Activated T-helper 2 cell treated with anti-CD3 and anti-CD28 coated beads, Interferon-gamma antibody, Interleukin-2, Interleukin-4, amounts not matched to agents 10 μg/mL and 5 μg/mL and 100 μg/mL, durations not matched to agents 14 hours and 24 hours and 36 hours (primary cell): ENCODE data around the gene CCT8. TPM values are rescaled to one million over a fixed set of nuclear protein-coding genes. Genes with fewer than 3 reads are reported as not detected.
"Not testable (repeated sequence)": the region's sequence is repeated elsewhere in the genome, so short reads cannot be mapped to it uniquely, and the experiment has no call there.

Experiments used
- DNase-seq: peaks from one replicate; pipeline ENCODE4 v3.0.0; 2021; ENCODE audit warnings: low spot score
- H3K27ac Mint-ChIP-seq: one replicate; pipeline ENCODE4 v1.8.0; 2021; ENCODE audit warnings: mixed read lengths
- H3K27me3 Mint-ChIP-seq: one replicate; pipeline ENCODE4 v1.8.0; 2021; ENCODE audit warnings: low read depth, mixed read lengths
- H3K36me3 Mint-ChIP-seq: one replicate; pipeline ENCODE4 v1.8.0; 2021; ENCODE audit warnings: low read depth, mixed read lengths
- H3K4me1 Mint-ChIP-seq: one replicate; pipeline ENCODE4 v1.8.0; 2021; ENCODE audit warnings: low read depth, mixed read lengths
- H3K4me3 Mint-ChIP-seq: one replicate; pipeline ENCODE4 v1.8.0; 2021; ENCODE audit warnings: low read depth, mild to moderate bottlenecking, moderate library complexity, mixed read lengths
- H3K9me3 Mint-ChIP-seq: one replicate; pipeline ENCODE4 v1.8.0; 2021; ENCODE audit warnings: mixed read lengths
- intact Hi-C: fragments of 100-400 bp; cut with micrococcal nuclease; formaldehyde crosslinking; loops from one replicate; pipeline ENCODE4 v1.15.1; 2023
- total RNA-seq: library from RNA; stranded (reverse); gene quantifications from 2 replicates; pipeline ENCODE4 v1.2.3, GENCODE V29; 2022

The CCT8 gene
- total RNA-seq, 1 donor from 2014 or later: 387 TPM

GRCh38 chr21:29029524-29029923 lies 43.9 kb downstream of the CCT8 start:
- intact Hi-C loops: no loop called here
- Mint-ChIP-seq H3K4me1 (peaks cover 23% of the 10 kb centered on the region), H3K27me3 (no peaks in the 10 kb centered on the region), H3K27ac (no peak overlapping the region), H3K9me3 (no peaks in the 10 kb centered on the region), H3K36me3 (peaks cover 66% of the 10 kb centered on the region), H3K4me3 (no peak overlapping the region)
- no peak for DNase-seq

GRCh38 chr21:29025328-29025713 lies 48.1 kb downstream of the CCT8 start:
- Mint-ChIP-seq H3K27ac (peak overlapping the region; percentile 99), H3K27me3 (no peaks in the 10 kb centered on the region), H3K4me1 (peaks cover 23% of the 10 kb centered on the region), H3K9me3 (no peaks in the 10 kb centered on the region), H3K36me3 (peaks cover 35% of the 10 kb centered on the region), H3K4me3 (peak overlapping the region; percentile 96)
- DNase-seq: no peak
- intact Hi-C loops: no loop called here

DNA sequence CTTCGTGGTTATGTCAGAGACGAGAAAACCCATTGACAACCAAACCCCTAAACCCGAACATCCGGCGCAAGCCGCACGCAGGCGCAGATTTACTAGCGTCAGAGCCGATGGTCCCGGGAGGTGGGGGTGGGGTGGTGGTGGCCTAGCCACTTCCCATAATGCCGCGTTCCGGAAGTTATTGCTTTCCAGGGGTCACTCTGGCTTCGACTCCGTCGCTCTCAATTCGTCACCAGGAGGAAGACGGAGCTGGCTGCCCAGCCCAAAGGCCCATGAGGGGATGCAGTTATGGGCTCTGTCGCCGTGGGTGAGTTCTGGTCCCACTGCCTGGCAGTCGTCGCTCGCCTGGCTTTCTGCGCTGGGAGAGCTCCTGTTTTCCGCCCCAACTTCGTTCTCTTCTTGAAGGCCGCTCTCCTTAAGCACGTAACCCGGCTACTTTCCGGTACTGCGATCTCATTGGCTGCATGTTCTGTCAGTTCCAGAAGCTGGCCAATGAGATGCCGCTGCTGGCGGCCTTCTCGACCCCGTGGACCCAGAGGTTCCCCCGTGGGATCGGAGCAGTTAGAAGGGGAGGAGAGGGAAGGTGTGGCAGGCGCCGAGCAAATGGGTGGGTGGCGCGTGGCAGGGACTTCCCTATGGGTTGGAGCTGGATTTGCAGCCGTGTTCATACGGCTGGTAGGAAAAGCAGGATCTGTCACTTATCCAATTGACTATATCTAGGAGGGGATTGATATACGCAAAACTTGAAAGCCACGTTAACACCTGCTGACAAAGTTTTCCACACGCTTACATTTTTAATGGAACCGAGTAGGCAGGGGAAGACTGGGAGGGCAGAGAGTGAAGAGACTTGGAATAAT lies 48.7 kb downstream of the CCT8 start, which contains the start of gene USP16:
Gene USP16, plus strand, starts transcription at position 195 of the 854 bp plus-strand sequence. CDS start 3,246 bp downstream, outside the sequence.
- intact Hi-C loops: loop anchor here (1.0 kb wide), 4 partner anchors 22 to 139 kb away; partner anchors contain the start of gene CCT8

GRCh38 chr21:29022166-29022565 lies 51.3 kb downstream of the CCT8 start:
- H3K4me3 Mint-ChIP-seq: no peak overlapping the region
- H3K9me3 Mint-ChIP-seq: no peaks in the 10 kb centered on the region
- H3K27me3 Mint-ChIP-seq: no peaks in the 10 kb centered on the region
- peaks cover 35% of the 10 kb centered on the region for H3K4me1 Mint-ChIP-seq
- intact Hi-C loops: no loop called here
- H3K36me3 Mint-ChIP-seq: peaks cover 23% of the 10 kb centered on the region
- peak overlapping the region; percentile 50 for H3K27ac Mint-ChIP-seq
- no peak for DNase-seq

More for the DNA sequence above, 48.7 kb downstream of the CCT8 start, which contains the start of gene USP16:
- H3K9me3 Mint-ChIP-seq: no peaks in the 10 kb centered on the region
- DNase-seq: peak; percentile 96
- peaks cover 28% of the 10 kb centered on the region for H3K4me1 Mint-ChIP-seq
- peak within 1 kb of the TSS; percentile 99 for H3K27ac Mint-ChIP-seq
- H3K36me3 Mint-ChIP-seq: peaks cover 28% of the 10 kb centered on the region
- no peaks in the 10 kb centered on the region for H3K27me3 Mint-ChIP-seq
- H3K4me3 Mint-ChIP-seq: peak within 1 kb of the TSS; percentile 96

- intact Hi-C loops: loop anchor here (1.0 kb wide), 1 partner anchor 25 kb away; no protein-coding TSS in a partner anchor
- H3K9me3 Mint-ChIP-seq: no peaks in the 10 kb centered on the region
- no peaks in the 10 kb centered on the region for H3K27me3 Mint-ChIP-seq
- no peak for DNase-seq
- H3K4me1 Mint-ChIP-seq: peaks cover 19% of the 10 kb centered on the region
- H3K4me3 Mint-ChIP-seq: peak overlapping the region; percentile 85
- peaks cover 11% of the 10 kb centered on the region for H3K36me3 Mint-ChIP-seq
- H3K27ac Mint-ChIP-seq: peak overlapping the region; percentile 78
Observed at GRCh38 chr21:29018540-29018939, 54.9 kb downstream of the CCT8 start.

GRCh38 chr21:29017639-29018237 lies 55.7 kb downstream of the CCT8 start:
- H3K4me3 Mint-ChIP-seq: peak overlapping the region; percentile 85
- peaks cover 11% of the 10 kb centered on the region for H3K36me3 Mint-ChIP-seq
- intact Hi-C loops: loop anchor here (1.0 kb wide), 1 partner anchor 24 kb away; no protein-coding TSS in a partner anchor
- H3K27me3 Mint-ChIP-seq: no peaks in the 10 kb centered on the region
- no peak for DNase-seq
- peak overlapping the region; percentile 78 for H3K27ac Mint-ChIP-seq
- H3K4me1 Mint-ChIP-seq: peaks cover 17% of the 10 kb centered on the region
- H3K9me3 Mint-ChIP-seq: no peaks in the 10 kb centered on the region

DNA sequence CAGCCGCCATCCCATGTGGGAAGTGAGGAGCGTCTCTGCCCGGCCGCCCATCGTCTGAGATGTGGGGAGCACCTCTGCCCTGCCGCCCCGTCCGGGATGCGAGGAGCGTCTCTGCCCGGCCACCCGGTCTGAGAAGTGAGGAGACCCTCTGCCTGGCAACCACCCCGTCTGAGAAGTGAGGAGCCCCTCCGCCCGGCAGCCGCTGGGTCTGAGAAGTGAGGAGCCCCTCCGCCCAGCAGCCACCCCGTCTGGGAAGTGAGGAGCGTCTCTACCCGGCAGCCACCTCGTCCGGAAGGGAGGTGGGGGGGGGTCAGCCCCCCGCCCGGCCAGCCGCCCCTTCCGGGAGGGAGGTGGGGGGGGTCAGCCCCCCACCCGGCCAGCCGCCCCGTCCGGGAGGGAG lies 62.2 kb downstream of the CCT8 start:
- H3K4me3 Mint-ChIP-seq, H3K36me3 Mint-ChIP-seq, DNase-seq, intact Hi-C loops, H3K27me3 Mint-ChIP-seq, H3K4me1 Mint-ChIP-seq, H3K9me3 Mint-ChIP-seq, H3K27ac Mint-ChIP-seq: not testable (repeated sequence)

DNA sequence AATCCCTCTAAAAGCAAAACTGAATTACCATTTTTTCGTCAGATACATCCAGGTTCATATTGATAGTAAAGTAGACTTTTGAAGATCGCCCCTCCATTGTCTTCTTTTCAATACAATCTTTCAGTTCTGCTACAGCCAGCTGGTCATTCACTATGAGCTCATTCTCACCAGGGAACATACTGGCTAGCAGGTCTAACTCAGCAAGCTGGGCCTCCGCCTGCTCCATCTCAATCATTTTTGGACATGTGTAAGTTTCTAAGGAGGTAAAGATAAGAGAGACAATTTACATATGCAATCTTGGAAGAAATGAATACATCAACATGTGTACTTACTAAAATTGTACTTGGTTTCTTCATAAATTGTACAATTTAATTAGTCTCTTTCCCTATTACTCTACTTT lies 65.1 kb downstream of the CCT8 start:
- intact Hi-C loops: no loop called here
- H3K27ac Mint-ChIP-seq: no peak overlapping the region

DNA sequence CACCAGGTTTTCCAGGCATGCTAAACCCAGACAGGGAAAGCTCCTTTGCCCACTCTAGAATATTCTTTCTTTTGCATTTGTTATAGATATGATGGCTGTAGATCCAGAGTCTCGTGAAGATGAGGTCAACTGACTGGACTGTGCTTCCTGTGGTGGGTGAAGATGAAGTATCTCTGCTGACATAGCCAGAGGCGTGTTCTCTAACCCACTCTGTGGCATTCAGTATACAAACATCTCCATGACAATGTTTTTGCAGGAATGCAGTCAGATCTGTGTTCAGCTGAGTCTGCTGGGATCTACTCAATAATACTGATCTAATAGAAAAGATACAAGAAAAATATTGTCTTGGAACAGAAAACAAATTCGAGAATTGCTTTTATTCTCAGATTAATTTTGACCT lies 65.6 kb downstream of the CCT8 start:
- no peak for DNase-seq
- Mint-ChIP-seq H3K4me3 (no peak overlapping the region), H3K4me1 (peaks cover 2% of the 10 kb centered on the region), H3K27ac (no peak overlapping the region), H3K36me3 (peaks cover 10% of the 10 kb centered on the region), H3K27me3 (no peaks in the 10 kb centered on the region), H3K9me3 (no peaks in the 10 kb centered on the region)
- intact Hi-C loops: no loop called here

More for the DNA sequence above, 65.1 kb downstream of the CCT8 start:
- H3K27me3 Mint-ChIP-seq: no peaks in the 10 kb centered on the region
- no peak overlapping the region for H3K4me3 Mint-ChIP-seq
- H3K36me3 Mint-ChIP-seq: peaks cover 10% of the 10 kb centered on the region
- DNase-seq: no peak
- peaks cover 2% of the 10 kb centered on the region for H3K4me1 Mint-ChIP-seq
- H3K9me3 Mint-ChIP-seq: no peaks in the 10 kb centered on the region

DNA sequence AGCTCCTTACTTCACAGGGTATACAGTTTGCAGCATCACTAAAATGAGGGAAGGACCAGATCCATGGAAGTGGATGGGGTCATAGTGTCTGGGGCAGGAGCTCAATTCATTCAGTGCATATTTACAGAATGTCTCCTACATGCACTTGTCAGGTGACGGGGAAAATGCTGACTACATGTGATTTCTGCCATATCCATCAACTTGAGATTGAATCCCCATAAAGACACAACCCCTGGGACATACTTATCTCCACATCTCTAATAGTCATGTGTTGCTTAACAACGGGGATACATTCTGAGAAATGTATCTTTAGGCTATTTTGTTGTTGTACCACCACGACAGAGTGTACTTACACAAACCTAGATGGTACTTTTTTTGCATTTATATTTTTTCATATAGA lies 66.3 kb downstream of the CCT8 start:
- Mint-ChIP-seq H3K36me3 (peaks cover 10% of the 10 kb centered on the region), H3K27me3 (no peaks in the 10 kb centered on the region), H3K27ac (no peak overlapping the region), H3K4me1 (peaks cover 2% of the 10 kb centered on the region), H3K4me3 (no peak overlapping the region), H3K9me3 (no peaks in the 10 kb centered on the region)
- no peak for DNase-seq
- intact Hi-C loops: no loop called here

Other genes starting within 250 kb of the CCT8 start
- gene LTN1, start 80.8 kb downstream of the CCT8 start, total RNA-seq: 24.9 and 27.5 TPM in 2 replicates
- 9.2 and 9.4 TPM in 2 replicates for gene RWDD2B, start 54.3 kb downstream of the CCT8 start, total RNA-seq
- 40.9 and 44.1 TPM in 2 replicates for gene USP16, start 49.0 kb downstream of the CCT8 start, total RNA-seq
- 3.3 and 3.9 TPM in 2 replicates for gene MAP3K7CL, start 57.0 kb upstream of the CCT8 start, total RNA-seq
- gene BACH1, start 225.3 kb upstream of the CCT8 start, total RNA-seq: 35.2 and 37.9 TPM in 2 replicates